Suprapubic skin (tissue), 3 donors: ENCODE measurements around the gene ATF7IP2.

Experiments
- CTCF ChIP-seq, 2 donors: fragments of 200-600 bp in 1 of 2; fragments of 450-650 bp in 1 of 2; sonication (generic) in 1 of 2; IDR thresholded peaks; one replicate each; pipeline ENCODE4 v1.5.1; 2016 to 2019; ENCODE audit warnings: antibody characterized with exemption in 2 of 2, mild to moderate bottlenecking in 1 of 2, moderate library complexity in 1 of 2
- EP300 ChIP-seq: sonication (generic); formaldehyde crosslinking; IDR thresholded peaks from one replicate; pipeline ENCODE4 v1.6.1; 2017; ENCODE audit warnings: antibody characterized with exemption
- POLR2A ChIP-seq, 2 donors: fragments of 450-650 bp; IDR thresholded peaks; one replicate each; pipeline ENCODE4 v1.6.1; 2017; ENCODE audit warnings: antibody characterized with exemption in 2 of 2, mild to moderate bottlenecking in 2 of 2, moderate library complexity in 2 of 2

- no peak for TF ChIP-seq POLR2A (IDR thresholded peaks at IDR 0.05)
- no peak for TF ChIP-seq CTCF (IDR thresholded peaks at IDR 0.05)
- no peak for TF ChIP-seq EP300
These were observed 116.9 kb downstream of the ATF7IP2 start for GRCh38 chr16:10502776-10503175.
